ENCODE results near the gene AQP5.
"Not testable (repeated sequence)": the region's sequence is repeated elsewhere in the genome, so short reads cannot be mapped to it uniquely, and the experiment has no call there.

The AQP5 gene

DNA sequence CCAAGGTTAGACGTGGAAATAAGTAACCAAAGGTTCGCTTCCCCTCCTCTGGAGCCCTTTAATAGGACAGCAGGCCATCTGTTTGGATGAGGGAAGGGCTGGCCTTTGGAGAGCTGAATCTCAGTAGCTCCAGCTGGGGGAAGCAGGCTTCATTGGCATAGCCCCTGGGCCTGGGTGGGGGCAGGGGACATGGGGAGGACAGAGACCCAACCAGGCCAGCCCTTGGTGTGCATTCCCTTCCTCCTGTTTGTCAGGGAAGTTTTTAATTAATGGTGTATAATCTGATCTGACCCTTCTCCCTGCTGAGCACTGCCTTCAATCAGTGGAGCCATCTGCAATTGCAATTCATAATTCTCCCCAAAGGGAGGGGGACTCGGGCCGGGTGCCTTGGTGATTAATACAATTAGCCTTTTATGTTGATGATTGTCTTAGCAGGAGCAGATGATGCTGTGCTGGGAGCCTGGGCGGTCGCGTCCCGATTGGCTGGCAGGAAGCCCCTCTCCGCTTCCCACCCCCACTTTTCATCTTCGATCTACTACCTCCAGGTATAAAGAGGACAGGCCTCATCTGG, 17.4 kb downstream of the AQP5 start:
- peak in 42 of 56 donors; percentile 25 to 85 (median 64) for DNase-seq

DNA sequence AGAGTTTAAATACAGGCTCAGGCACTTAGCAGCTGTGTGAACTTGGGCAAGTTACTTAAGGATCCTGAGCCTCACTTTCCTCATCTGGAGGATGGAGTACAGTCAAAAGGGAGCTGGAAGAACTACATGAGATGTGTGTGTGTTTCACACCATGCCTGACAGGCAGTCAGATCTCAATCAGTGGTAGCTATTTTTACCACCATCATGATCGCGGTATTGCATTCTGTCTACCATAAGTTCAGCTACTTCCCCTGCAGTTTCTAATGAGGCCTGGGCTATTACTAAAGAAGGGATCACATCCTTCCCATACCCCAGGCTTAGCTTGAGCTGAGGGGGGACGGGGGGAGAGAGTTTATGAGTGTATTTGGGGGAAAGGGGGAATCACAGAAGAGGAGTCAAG, 18.1 kb downstream of the AQP5 start:
- DNase-seq: no peak

DNA sequence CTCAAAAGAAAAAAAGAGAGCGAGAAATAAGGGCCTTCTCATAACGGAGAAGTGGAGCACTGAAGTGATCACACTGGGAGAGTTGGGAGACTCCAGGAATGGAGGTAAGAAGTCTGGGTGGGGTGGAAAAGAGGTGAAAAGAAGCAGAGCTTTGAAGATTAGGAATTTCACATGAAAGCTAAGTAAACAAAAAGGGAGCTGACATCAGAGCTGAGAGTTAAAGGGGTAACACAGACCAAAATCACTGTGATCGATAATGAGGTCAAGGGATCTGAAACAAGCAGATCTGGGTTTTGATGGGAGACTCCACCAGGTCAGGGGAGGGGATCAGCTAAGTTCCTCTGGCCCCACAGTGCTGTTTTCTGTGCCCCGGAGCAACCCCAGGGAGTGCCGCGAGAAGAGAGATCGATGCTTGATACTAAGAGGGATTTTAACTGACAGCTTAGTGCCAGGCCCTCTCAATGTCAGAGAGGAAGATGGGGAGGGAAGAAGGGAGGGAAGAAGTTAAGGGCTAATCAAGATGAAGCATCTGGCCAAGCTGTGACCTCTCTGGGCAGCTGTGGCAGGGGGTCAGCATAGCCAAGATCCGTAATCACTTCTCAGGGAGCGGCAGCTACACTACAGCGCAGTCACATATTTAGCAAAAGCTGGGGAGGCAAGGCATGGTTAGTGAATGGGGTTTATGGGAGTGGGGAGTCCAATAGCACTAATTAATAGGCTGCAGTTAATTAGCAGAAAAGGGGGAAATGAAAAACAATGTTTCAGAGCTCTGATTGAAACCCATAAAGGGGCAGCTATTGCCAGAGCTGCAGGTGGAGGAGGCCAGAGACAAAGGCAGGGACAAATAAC, 19.1 kb downstream of the AQP5 start:
- no peak for DNase-seq

DNA sequence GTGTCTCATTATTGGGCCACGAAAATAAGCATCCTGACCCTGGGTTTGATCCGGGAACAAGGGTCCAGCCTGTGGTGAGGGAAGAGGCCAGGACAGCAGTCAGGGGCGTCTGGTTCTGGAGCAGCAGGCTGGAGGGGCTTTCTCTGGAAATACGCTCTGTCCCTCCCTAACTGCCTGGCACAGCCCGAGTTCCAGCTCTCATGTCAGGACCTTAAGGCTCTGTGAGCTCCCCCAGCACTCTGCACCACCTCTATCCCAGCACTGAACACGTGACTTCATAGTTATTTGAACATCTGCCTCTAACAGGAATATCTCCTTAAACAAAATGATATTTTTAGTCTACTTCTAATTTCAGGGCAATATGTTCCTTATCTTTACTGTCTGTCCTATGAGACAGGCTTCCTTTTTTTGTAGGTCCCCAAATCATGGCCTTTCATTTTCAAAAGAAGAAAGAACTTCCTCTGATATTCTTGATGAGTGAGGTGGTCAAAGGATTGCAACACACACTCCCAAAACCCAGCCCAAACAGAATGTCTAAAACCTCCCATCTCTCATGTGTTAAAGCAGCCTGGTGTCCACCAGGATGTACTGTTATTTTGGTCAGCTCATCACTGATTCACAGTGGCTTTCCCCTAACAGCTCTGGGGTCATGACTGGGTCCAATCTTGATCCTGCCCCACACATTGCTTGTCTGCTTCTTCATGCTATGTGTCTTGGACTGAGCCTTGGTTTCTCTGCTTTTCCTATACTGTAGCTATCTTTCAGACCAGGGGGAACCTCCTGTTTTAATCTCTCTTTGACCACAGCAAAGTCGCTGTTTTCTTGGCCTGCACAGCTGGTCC, 20.8 kb downstream of the AQP5 start:
- DNase-seq: no peak

DNA sequence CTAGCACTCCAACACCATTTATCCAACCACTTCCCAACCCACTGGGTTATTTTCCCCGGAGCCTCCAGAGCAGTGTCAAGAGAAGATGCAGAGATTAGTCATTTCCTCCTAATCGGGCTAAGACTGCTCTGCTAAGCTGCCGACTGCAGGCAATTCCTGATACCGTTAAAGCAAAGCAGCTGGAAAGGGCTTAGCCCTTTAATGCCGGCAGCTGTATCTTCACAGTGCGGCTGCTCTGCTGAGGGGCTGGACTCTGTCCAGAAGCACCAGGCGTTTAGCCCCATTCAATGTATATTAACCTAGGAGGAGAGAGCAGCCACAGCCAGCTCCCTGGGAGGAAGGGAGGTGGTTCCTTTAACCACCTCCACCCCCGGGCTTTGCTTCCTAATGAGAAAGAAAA, 22.2 kb downstream of the AQP5 start:
- peak in 3 of 56 donors; percentile 11 to 35 (median 29) for DNase-seq

GRCh38 chr12:49984476-49985359, 23.0 kb downstream of the AQP5 start:
- no peak for DNase-seq

DNA sequence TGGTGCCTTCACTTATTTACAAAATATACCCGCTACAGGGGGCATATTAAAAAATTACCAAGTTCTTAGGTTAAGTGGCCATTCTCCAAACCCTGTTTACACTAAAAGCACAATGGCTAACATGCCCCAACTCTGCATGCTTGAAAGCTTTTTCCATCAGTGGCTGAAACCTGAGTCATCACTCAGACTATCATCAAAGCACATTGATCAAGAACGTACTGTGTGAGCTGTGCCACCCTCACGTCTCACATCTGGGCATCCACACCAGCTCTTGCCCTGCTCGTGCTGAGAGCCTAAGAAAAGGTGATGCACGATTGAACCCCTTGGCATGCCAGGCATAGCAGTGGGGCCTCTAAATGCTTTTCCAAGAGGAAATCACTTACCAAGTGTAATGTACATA, 24.3 kb downstream of the AQP5 start:
- DNase-seq: no peak

GRCh38 chr12:49986476-49986875, 24.8 kb downstream of the AQP5 start:
- DNase-seq: not testable (repeated sequence)

- no peak for DNase-seq
Observed at GRCh38 chr12:49987625-49988303, 26.1 kb downstream of the AQP5 start.

DNA sequence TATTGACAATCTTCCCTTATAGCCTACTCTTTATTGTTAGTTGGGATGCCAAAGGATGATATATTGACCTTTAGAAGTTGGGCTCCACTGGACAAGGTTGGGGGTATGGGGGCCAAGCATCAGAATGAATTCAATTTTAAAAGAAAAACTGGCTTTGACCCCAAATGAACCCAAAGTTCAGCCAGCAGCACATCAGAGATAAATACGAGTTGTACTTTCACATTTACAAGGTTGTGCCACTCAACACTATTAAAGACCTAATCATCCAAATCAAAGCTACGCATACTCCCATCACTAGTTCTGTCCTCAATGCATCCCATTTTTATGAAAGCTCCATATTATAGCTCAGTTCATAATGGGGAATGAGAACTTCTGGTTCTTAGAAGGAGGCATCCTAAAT, 27.7 kb downstream of the AQP5 start:
- not testable (repeated sequence) for DNase-seq

DNA sequence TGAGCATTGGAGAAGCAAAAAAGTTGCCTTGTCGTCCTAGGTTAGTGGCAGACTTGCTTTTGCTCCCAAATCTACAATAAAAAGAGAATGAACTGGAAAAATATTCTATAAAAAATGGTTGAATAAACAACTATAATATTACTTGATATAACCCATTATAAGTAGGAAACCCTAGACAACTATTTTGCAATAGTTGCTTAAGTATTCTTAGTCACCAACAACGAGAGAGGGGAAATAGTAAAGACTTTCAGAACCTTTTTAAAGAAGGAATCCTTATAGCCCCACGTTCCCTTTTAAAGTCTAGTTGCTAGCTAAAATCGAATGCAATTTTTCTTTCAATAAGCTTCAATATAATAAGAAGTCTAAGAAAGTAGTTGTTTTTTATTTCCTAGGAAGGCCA, 28.6 kb downstream of the AQP5 start:
- DNase-seq: no peak

DNA sequence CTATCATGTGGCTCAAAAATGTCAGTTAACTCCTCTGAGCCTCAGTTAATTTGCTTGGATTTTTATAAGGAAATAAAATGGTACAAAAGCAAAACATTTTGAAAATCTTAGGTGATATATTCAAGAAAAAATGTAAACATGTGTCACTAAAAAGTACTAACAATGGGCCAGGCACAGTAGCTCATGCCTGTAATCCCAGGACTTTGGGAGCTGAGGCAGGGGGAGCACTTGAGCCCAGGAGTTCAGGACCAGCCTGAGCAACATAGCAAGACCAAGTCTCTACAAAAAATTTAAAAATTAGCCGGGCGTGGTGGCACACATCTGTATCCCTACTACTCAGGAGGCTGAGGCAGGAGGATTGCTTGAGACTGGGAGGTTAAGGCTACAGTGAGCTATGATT, 36.8 kb downstream of the AQP5 start:
- no peak for DNase-seq

- no peak for DNase-seq
Observed at GRCh38 chr12:50003595-50003994, 41.9 kb downstream of the AQP5 start.

- DNase-seq: no peak
Observed at GRCh38 chr12:50004696-50005095, 43.0 kb downstream of the AQP5 start.

- DNase-seq: peak in 2 of 56 donors; percentile 15 to 28
Observed at GRCh38 chr12:50005175-50005574, 43.5 kb downstream of the AQP5 start.

DNA sequence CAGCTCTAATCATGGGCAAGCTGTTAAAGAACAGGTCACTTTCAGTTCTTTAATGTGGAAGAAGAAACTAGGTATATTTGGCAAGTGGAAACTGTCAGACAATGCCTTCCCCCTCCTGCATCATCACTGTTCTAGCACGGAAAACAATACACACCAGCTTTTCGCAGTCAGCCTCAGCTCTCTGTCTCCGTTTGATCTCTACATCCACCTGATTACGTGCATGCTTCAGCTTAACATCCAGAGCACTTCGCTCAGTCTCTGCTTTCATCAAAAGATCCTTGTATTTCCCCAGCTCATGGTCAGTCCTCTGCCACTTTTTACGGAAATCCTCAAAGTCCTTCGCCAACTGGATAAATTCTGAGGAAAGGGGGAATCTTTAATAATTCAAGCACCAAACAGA, 44.6 kb downstream of the AQP5 start:
- no peak for DNase-seq

DNA sequence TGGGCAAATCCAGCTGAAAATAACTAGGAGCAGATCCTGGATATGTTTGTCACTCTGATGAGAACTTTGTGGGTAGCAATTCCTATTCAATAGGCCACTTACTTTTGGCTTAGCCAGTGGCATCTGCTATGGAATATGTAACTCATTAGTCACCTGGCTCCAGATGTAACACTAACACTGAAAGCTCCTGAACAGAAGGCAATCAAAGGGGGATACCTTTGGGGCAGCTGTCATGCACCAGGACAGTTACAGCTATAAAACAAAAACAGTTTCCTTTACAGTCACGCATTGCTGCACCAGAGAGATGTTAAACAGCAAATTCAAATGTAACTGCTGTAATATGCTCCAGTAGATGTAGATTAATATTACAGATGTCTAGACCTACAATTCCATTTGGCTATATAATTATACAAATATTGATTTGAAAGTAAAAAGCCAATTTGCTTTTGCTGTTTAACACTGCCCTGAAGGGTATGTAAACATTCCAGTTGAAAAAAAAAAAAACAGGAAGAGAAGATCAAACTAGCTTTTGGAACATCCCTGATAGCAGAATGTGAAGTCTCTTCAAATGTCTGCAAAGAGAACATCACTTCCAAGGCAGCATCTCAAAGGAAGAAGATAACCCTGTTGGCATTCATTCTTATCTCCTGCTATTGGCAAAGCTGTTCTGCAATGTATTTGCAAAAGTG, 45.2 kb downstream of the AQP5 start:
- DNase-seq: no peak

DNA sequence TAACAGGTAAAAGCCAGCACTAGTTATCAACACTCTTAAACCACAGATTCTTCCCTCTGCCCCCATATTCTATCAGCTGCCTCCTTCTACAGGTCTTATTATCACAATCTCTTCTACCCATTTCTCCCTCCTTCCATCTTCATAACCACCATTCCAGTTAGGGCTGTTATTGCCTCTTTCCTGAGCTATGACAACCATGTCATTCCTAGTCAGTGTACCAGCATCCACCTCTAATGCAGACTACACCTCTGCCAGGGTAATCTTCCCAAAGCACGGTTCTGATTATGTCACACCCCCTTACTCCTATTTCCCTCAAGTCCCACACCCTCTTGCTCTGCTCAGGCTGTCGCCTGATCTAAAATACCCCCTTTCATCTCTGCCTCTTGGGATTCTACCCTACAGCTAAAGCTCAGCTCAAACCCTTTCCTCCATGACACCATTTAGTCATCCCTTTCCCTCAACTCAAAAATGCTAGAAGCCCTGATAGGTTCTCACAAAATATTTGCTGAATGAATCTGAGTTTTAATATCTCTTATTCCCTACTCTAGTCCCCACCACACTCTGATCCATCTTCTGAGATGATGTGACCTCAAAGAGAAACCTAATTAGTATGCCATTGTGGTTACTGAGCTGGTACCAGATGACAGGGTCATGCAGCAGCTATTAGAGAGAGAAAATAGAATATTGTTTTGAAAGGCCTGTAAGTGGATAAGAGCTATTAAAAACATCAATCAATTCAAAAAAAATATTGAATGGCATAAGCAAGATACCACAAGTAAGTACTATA, 51.9 kb downstream of the AQP5 start:
- no peak for DNase-seq

GRCh38 chr12:50014342-50014741, 52.7 kb downstream of the AQP5 start:
- DNase-seq: no peak

Data from amygdala (tissue), 56 donors.